ENCODE results near the gene RALGPS1. TPM values are rescaled to one million over a fixed set of nuclear protein-coding genes. Genes with fewer than 3 reads are reported as not detected.

The RALGPS1 gene
- total RNA-seq, 1 experiment from 2014 or later, result 28.5 TPM

- no peaks in the 10 kb centered on the region for H3K4me1 Mint-ChIP-seq
- H3K27ac Mint-ChIP-seq, result peak overlapping the region; percentile 20; the same call in 1 of the 2 replicates
- no peak for TF ChIP-seq ZNF671 (CRISPR knock-in tag; IDR thresholded peaks at IDR 0.05)
- TF ChIP-seq, protein P1, sequence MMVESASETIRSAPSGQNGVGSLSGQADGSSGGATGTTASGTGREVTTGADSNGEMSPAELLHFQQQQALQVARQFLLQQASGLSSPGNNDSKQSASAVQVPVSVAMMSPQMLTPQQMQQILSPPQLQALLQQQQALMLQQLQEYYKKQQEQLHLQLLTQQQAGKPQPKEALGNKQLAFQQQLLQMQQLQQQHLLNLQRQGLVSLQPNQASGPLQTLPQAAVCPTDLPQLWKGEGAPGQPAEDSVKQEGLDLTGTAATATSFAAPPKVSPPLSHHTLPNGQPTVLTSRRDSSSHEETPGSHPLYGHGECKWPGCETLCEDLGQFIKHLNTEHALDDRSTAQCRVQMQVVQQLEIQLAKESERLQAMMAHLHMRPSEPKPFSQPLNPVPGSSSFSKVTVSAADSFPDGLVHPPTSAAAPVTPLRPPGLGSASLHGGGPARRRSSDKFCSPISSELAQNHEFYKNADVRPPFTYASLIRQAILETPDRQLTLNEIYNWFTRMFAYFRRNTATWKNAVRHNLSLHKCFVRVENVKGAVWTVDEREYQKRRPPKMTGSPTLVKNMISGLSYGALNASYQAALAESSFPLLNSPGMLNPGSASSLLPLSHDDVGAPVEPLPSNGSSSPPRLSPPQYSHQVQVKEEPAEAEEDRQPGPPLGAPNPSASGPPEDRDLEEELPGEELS (CRISPR knock-in tag; IDR thresholded peaks at IDR 0.05), result no peak
- no peaks in the 10 kb centered on the region; the same call in 1 of the 2 replicates for H3K27me3 Mint-ChIP-seq (ENCODE audit: low read depth)
- CTCF ChIA-PET, result interaction anchor here (0.7 to 1.0 kb wide), 2 partner anchors 37 to 234 kb away, joined by 4 read pairs; no protein-coding TSS in a partner anchor
- POLR2A ChIA-PET, result interaction anchor here (0.7 kb wide), 1 partner anchor 52 kb away, joined by 3 read pairs; the partner anchor contains the start of gene ANGPTL2
- H3K4me3 Mint-ChIP-seq, result no peak overlapping the region
- no peak for DNase-seq (ENCODE audit: low spot score)
- no peak for ATAC-seq
- no peaks in the 10 kb centered on the region for H3K9me3 Mint-ChIP-seq
- no peaks in the 10 kb centered on the region for H3K36me3 Mint-ChIP-seq
Measured at GRCh38 chr9:127174386-127175318, 260.1 kb downstream of the RALGPS1 start.

GRCh38 chr9:127175319-127175715 lies 260.7 kb downstream of the RALGPS1 start:
- DNase-seq (ENCODE audit: low spot score) (no peak), ATAC-seq (no peak)
- ChIA-PET POLR2A (no interaction called here), CTCF (interaction anchor here (0.7 to 1.0 kb wide), 2 partner anchors 36 to 234 kb away, joined by 4 read pairs; no protein-coding TSS in a partner anchor)
- no peaks in the 10 kb centered on the region for H3K4me1 Mint-ChIP-seq
- no peaks in the 10 kb centered on the region for H3K36me3 Mint-ChIP-seq
- no peaks in the 10 kb centered on the region for H3K9me3 Mint-ChIP-seq
- H3K27ac Mint-ChIP-seq, result no peak overlapping the region
- H3K4me3 Mint-ChIP-seq, result no peak overlapping the region
- TF ChIP-seq ARID4B (CRISPR knock-in tag; IDR thresholded peaks at IDR 0.05; ENCODE audit: borderline replicate concordance) (no peak), ZBTB43 (CRISPR knock-in tag; IDR thresholded peaks at IDR 0.05) (no peak), CBFB (CRISPR knock-in tag; IDR thresholded peaks at IDR 0.05; ENCODE audit: low read depth) (no peak), EMX1 (CRISPR knock-in tag; IDR thresholded peaks at IDR 0.05) (no peak), TCF7 (CRISPR knock-in tag; IDR thresholded peaks at IDR 0.05; ENCODE audit: low read depth) (no peak)
- TF ChIP-seq, protein P1 (CRISPR knock-in tag; IDR thresholded peaks at IDR 0.05), result no peak
- no peaks in the 10 kb centered on the region; the same call in 1 of the 2 replicates for H3K27me3 Mint-ChIP-seq (ENCODE audit: low read depth)

- H3K36me3 Mint-ChIP-seq, result no peaks in the 10 kb centered on the region
- ChIA-PET POLR2A (no interaction called here), CTCF (interaction anchor here (0.6 to 0.7 kb wide), 2 partner anchors 128 to 235 kb away, joined by 4 to 5 read pairs; no protein-coding TSS in a partner anchor)
- ATAC-seq, result no peak
- H3K27ac Mint-ChIP-seq, result no peak overlapping the region
- no peak overlapping the region for H3K4me3 Mint-ChIP-seq
- no peak for DNase-seq (ENCODE audit: low spot score)
- H3K4me1 Mint-ChIP-seq, result no peaks in the 10 kb centered on the region
- no peaks in the 10 kb centered on the region; the same call in 1 of the 2 replicates for H3K27me3 Mint-ChIP-seq (ENCODE audit: low read depth)
- H3K9me3 Mint-ChIP-seq, result no peaks in the 10 kb centered on the region
- TF ChIP-seq TP53 (CRISPR knock-in tag; IDR thresholded peaks at IDR 0.05), result no peak
- no peak for TF ChIP-seq NR2C2 (CRISPR knock-in tag; IDR thresholded peaks at IDR 0.05)
- TF ChIP-seq ESRRA (CRISPR knock-in tag; IDR thresholded peaks at IDR 0.05; ENCODE audit: borderline replicate concordance), result no peak
- TF ChIP-seq TEAD4 (CRISPR knock-in tag; IDR thresholded peaks at IDR 0.05), result no peak
- TF ChIP-seq, protein P2, sequence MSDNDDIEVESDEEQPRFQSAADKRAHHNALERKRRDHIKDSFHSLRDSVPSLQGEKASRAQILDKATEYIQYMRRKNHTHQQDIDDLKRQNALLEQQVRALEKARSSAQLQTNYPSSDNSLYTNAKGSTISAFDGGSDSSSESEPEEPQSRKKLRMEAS (CRISPR knock-in tag; IDR thresholded peaks at IDR 0.05), result no peak
- no peak for TF ChIP-seq MLX (CRISPR knock-in tag; IDR thresholded peaks at IDR 0.05)
- no peak for TF ChIP-seq ZNF416 (CRISPR knock-in tag; IDR thresholded peaks at IDR 0.05)
- no peak for TF ChIP-seq ZNF512 (CRISPR knock-in tag; IDR thresholded peaks at IDR 0.05; ENCODE audit: borderline replicate concordance)
- TF ChIP-seq MXD4 (CRISPR knock-in tag; IDR thresholded peaks at IDR 0.05; ENCODE audit: borderline replicate concordance), result no peak
- TF ChIP-seq SOX15 (CRISPR knock-in tag; IDR thresholded peaks at IDR 0.05), result no peak
Measured at GRCh38 chr9:127175764-127176163, 261.2 kb downstream of the RALGPS1 start.
